Erythroblast (primary cell): ENCODE data around the gene ADTRP.

Experiments
- GATA1 ChIP-seq: IDR thresholded peaks from 2 replicates; pipeline ENCODE4 v1.6.1; 2011; ENCODE audit warnings: low read depth, mild to moderate bottlenecking, control low read depth, low read length, moderate library complexity
- POLR2A ChIP-seq: IDR thresholded peaks from 2 replicates; pipeline ENCODE4 v1.6.1; 2011; ENCODE audit warnings: mild to moderate bottlenecking, low read length

- TF ChIP-seq POLR2A, result no peak
- TF ChIP-seq GATA1, result no peak
Measured at GRCh38 chr6:11814819-11815218, 36.2 kb upstream of the ADTRP start.
